Bronchial epithelial cell (primary cell): ENCODE measurements around the gene CYP2C19. TPM values are rescaled to one million over a fixed set of nuclear protein-coding genes. Genes with fewer than 3 reads are reported as not detected.
A peak's percentile ranks its signal among the peaks of the same experiment; 100 is the strongest.
"Not testable (repeated sequence)": the region's sequence is repeated elsewhere in the genome, so short reads cannot be mapped to it uniquely, and the experiment has no call there.

Source experiments
- DNase-seq: peaks from one replicate; pipeline ENCODE4 v3.0.0-alpha.2; 2010; ENCODE audit warnings: low read depth
- FAIRE-seq: peaks from 2 replicates; lab custom pipeline; 2011; peaks lifted over from hg19 to GRCh38; lab: Jason Lieb, UNC
- H3K27me3 ChIP-seq: 2 replicates; pipeline ENCODE4 v1.5.1; 2011; ENCODE audit warnings: low read length; ENCODE audit not compliant: control insufficient read depth, insufficient read depth
- H3K36me3 ChIP-seq: 2 replicates; pipeline ENCODE4 v1.5.1; 2011; ENCODE audit warnings: low read length; ENCODE audit not compliant: control insufficient read depth, insufficient read depth
- H3K4me3 ChIP-seq: 2 replicates; pipeline ENCODE4 v1.5.1; 2011; ENCODE audit warnings: mild to moderate bottlenecking, low read depth, low read length, control low read depth
- total RNA-seq: library from RNA; depleted of rRNA; stranded (reverse); fragments of >200 nt; gene quantifications from 2 replicates; pipeline ENCODE4 v1.2.1, GENCODE V29; 2014
- TF ChIP-seq, protein P1 (sequence below): IDR thresholded peaks from 2 replicates; pipeline ENCODE4 v1.5.1; 2011; ENCODE audit warnings: mild to moderate bottlenecking, moderate library complexity, low read length, control low read depth, inconsistent platforms; ENCODE audit not compliant: insufficient read depth, severe bottlenecking

The CYP2C19 gene
- total RNA-seq, 1 donor from 2014 or later = 0.26 TPM

DNA sequence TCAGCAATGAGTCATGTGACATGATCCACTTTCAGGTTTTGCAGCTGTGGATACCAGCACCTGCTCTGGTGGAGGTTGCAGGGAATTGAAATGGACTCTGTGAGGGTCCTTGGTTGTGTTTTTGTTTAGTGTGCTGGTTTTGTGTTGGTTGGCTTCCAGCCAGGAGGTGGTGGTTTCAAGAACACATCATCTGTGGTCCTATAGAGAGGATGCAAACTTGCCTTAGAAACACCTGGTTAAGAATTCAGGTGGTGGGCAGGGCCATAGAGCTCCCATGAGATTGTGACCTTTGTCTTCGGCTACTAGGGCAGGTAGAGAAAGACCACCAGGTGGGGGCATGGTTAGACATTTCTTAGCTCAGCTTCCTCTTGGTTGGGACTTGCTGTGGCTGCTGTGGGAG, 116.7 kb downstream of the CYP2C19 start:
- H3K27me3 ChIP-seq = no peaks in the 10 kb centered on the region
- H3K36me3 ChIP-seq = no peaks in the 10 kb centered on the region
- DNase-seq (no peak), FAIRE-seq (no peak)
- TF ChIP-seq, protein P1, sequence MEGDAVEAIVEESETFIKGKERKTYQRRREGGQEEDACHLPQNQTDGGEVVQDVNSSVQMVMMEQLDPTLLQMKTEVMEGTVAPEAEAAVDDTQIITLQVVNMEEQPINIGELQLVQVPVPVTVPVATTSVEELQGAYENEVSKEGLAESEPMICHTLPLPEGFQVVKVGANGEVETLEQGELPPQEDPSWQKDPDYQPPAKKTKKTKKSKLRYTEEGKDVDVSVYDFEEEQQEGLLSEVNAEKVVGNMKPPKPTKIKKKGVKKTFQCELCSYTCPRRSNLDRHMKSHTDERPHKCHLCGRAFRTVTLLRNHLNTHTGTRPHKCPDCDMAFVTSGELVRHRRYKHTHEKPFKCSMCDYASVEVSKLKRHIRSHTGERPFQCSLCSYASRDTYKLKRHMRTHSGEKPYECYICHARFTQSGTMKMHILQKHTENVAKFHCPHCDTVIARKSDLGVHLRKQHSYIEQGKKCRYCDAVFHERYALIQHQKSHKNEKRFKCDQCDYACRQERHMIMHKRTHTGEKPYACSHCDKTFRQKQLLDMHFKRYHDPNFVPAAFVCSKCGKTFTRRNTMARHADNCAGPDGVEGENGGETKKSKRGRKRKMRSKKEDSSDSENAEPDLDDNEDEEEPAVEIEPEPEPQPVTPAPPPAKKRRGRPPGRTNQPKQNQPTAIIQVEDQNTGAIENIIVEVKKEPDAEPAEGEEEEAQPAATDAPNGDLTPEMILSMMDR = no peak
- H3K4me3 ChIP-seq = no peak overlapping the region

GRCh38 chr10:94889123-94889522, 126.6 kb downstream of the CYP2C19 start:
- no peak overlapping the region for H3K4me3 ChIP-seq
- no peaks in the 10 kb centered on the region for H3K36me3 ChIP-seq
- H3K27me3 ChIP-seq = no peaks in the 10 kb centered on the region
- no peak for DNase-seq
- no peak for FAIRE-seq
- TF ChIP-seq, protein P1 = no peak

DNA sequence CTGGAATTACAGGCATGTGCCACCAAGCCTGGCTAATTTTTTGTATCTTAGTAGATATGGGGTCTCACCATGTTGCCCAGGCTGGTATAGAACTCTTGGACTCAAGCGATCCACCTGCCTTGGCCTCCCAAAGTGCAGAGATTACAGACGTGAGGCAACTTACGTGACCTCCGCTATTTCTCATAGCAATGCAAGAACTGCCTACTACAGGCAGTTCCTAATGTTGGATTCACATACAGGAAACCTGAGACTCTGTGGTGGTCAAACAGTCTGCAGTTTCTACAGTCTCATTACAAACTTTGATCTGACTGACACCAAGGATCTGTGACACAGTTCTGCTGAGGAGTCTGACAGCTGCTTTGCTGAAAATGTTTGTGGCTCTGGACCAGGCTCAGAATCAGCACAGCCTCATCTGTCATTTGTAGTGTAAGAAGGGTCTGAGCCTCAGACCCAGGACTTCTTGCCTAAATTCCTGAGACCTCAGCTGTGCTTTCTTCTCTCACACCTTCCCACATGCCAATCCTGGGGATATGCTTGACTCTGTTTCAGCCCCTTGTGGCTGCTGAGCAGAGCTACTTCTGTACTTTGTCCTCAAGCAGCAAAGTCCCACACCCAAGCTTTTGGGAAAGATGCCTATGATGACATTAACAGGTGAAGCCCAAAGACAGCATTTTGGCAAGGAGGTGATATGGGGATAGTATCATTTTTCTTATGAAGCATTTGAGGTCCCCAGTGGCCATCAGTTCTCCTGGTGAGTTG, 128.0 kb downstream of the CYP2C19 start:
- H3K4me3 ChIP-seq = no peak overlapping the region
- TF ChIP-seq, protein P1 = no peak
- peak; percentile 98 for FAIRE-seq
- DNase-seq = no peak
- H3K27me3 ChIP-seq = no peaks in the 10 kb centered on the region
- no peaks in the 10 kb centered on the region for H3K36me3 ChIP-seq

- not testable (repeated sequence) for H3K4me3 ChIP-seq, H3K27me3 ChIP-seq, FAIRE-seq, DNase-seq, H3K36me3 ChIP-seq
Measured at GRCh38 chr10:94898414-94898813, 135.9 kb downstream of the CYP2C19 start.

GRCh38 chr10:94902080-94902479, 139.6 kb downstream of the CYP2C19 start:
- H3K4me3 ChIP-seq = no peak overlapping the region
- DNase-seq (no peak), FAIRE-seq (no peak)
- TF ChIP-seq, protein P1 = no peak
- no peaks in the 10 kb centered on the region for H3K27me3 ChIP-seq
- no peaks in the 10 kb centered on the region for H3K36me3 ChIP-seq

DNA sequence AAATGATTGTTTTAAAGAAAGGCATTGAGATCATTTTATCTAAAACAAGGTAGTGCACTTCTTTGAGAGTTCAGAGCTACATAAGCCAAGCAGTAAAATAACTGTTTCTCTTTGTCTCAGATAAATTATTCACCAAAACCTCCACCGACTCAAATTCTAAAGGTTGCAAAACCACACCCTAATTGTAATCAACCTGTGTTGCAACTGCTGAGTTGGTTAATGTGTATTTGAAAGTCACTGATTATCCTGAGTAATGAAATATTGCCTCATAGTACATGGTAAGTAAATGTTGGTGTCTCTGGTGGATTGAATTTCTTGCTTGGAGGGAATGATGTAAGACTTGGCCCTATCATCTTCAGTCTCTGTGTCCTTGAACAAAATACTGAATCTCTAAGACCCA, 140.1 kb downstream of the CYP2C19 start:
- TF ChIP-seq, protein P1 = no peak
- no peak overlapping the region for H3K4me3 ChIP-seq
- FAIRE-seq = no peak
- DNase-seq = peak; percentile 90
- H3K27me3 ChIP-seq = no peaks in the 10 kb centered on the region
- H3K36me3 ChIP-seq = no peaks in the 10 kb centered on the region

Other genes with a start within 250 kb of the CYP2C19 start
- 2.8 and 5.3 TPM in 2 replicates for gene HELLS, start 216.9 kb upstream of the CYP2C19 start, total RNA-seq
- 1.1 and 20.9 TPM in 2 replicates for gene CYP2C18, start 79.0 kb upstream of the CYP2C19 start, total RNA-seq
- 1.5 TPM in 1 of 2 replicates, not detected in the other for gene CYP2C9, start 176.0 kb downstream of the CYP2C19 start, total RNA-seq